SH-SY5Y (cell line): ENCODE results near the gene ST8SIA6.

ENCODE experiments used
- GATA2 ChIP-seq: IDR thresholded peaks from 2 replicates; pipeline ENCODE4 v1.6.1; 2011; ENCODE audit warnings: mild to moderate bottlenecking, low read depth, low read length
- GATA3 ChIP-seq: IDR thresholded peaks from 2 replicates; pipeline ENCODE4 v1.6.1; 2011; ENCODE audit warnings: low read depth, mild to moderate bottlenecking, low read length, moderate library complexity

- no peak for TF ChIP-seq GATA2
- no peak for TF ChIP-seq GATA3
These were observed 106.3 kb downstream of the ST8SIA6 start for GRCh38 chr10:17348011-17348500.
